ENCODE measurements around the gene CCNA2.
A peak's percentile ranks its signal among the peaks of the same experiment; 100 is the strongest.

The CCNA2 gene

GRCh38 chr4:121800961-121801714, 22.5 kb downstream of the CCNA2 start, which contains the start of gene EXOSC9:
TSS of gene EXOSC9 (plus strand) at chr4:121801323. CDS start at chr4:121801425, 102 bp downstream.
- peak; percentile 91 for DNase-seq

DNA sequence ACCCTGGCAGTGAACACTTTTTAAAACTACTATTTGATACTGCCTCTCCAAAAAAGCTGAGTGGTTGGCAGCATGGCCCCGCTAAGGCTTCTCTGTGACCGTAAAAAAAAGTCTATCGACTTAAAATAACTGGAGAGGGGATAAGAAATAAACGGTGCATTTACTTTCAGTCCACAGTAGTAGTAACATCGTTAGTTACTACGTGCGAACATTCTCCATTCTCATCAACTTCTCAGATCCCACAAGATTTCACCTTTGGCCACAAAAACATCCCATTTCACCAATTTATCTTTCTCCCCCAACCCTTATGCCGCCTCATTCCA, 23.1 kb downstream of the CCNA2 start:
- no peak for DNase-seq

- no peak for DNase-seq
Measured at GRCh38 chr4:121799867-121800501, 23.7 kb downstream of the CCNA2 start.

GRCh38 chr4:121799208-121799823, 24.4 kb downstream of the CCNA2 start:
- peak; percentile 4 for DNase-seq

GRCh38 chr4:121796283-121796682, 27.4 kb downstream of the CCNA2 start:
- no peak for DNase-seq

DNA sequence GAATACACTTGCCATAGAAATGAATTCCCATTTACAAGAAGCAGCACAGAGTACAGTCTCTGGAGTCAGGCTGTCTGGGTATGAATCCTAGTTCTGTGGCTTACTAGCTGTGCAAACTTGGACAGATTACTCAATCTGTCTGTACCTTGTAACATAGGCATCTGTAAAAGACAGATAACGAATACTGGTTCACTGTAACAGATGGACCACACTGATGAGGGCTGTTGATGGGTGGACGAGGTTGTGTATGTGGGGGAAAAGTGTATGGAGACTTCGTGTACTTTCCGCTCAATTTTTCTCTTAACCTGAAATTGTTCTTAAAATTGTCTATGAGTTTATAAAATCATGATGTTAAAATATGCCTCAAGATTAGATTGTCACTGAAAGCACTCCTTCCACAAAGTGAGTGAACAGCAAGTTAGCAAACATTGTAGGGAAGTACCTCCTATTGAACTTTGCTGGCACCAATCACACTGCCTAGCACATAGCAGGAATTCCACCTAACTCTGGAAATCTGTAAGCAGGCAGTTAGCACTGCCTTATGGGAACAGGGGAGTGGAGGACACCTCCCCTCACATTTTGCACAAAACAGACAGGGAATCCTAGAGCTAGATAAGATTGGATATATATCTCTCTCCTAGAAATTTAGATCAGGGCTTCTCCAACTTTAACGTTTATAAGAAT, 29.0 kb downstream of the CCNA2 start:
- DNase-seq, result no peak

DNA sequence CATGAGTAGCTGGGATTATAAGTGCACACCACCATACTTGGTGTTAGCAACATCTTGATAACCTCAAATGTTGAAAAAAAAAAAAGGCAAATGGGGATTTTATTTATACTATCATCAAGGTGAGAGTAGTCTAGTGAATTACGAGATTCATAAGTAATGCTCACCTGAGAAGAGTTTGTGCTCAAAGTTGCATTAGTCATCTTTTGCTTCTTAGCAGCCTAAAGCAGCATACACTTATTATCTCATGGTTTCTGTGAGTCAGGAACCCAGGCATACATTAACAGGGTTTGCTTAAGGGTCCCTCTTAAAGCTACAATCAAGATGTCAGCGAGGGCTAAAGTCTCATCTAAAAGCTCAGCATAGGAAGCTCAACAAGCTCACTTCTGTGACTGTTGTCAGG, 30.7 kb downstream of the CCNA2 start:
- no peak for DNase-seq

DNA sequence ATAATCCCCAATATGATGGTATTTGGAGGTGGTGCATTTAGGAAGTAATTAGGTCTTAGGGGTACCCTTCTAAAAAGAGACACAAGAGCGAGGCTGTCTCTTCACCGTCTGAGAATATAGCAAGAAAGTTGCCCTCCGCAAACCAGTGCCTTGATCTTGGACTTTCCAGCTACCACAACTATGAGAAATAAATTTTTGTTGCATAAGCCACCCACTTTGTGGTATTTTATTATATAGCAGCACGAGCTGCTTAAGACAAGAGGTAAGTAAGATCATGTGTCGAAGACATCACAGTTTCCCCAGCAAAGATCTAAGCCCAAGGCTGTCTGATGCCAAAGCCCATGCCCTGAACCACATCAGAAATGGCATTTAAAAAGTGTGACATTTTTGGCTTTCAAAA, 32.2 kb downstream of the CCNA2 start:
- DNase-seq, result no peak

- no peak for DNase-seq
Measured at GRCh38 chr4:121790976-121791375, 32.7 kb downstream of the CCNA2 start.

DNA sequence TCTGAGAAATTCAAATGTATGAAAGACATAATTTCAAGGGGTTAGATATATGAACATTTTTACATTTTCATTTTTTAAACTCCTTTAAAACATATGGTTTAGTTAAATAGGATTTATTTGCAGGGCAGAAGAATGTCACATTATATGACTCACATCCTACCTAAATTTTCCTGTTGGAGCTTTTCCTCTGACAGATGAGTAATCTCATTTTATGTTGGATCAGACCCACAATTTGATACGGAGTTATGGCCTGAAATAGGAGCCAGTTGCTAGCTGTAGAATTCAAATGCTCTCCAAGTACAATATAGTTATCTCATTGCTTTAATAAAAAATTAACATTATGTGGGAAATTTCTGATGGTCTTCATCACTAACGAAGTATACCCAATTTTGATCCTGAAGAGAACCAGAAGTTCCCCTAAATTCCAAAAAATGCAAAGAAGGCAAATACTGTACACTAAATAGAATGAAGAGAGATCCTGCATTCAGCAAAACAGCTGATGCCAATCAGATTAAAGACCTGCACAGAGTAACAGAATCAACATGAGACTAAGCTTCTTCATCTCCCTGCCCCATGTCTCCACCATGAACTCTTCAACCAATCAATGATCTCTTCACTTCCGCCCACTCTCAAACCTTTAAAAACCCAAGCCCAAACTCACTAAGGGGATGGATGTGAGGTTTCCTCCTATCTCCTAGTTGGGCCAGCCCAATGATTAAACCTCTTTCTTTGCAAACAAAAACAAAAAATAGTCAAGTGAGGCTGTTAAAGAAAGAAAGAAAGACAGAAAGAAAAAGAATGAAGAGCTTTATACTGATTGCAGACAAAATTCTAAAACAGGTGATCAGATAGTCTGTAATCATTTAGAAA, 33.5 kb downstream of the CCNA2 start:
- no peak for DNase-seq

GRCh38 chr4:121789455-121789854, 34.2 kb downstream of the CCNA2 start:
- no peak for DNase-seq

DNA sequence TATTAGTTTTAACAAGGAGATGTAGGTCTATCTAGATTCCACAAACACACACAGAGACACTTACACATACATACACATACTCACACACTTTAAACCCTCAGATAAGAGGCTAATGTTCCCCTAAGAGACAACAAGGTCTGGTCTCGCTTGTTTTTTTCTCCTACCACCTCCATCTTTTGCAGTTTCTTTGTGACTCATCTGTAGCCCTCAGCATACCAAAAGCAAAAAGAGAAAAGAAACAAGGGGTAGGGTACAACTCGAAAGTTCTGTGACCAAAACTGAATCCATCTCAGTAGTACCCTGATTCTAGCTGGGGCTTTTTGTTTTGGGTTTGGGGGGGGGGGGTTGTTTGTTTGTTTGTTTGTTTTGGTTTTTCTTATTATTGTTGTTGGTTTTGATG, 34.8 kb downstream of the CCNA2 start:
- DNase-seq, result no peak

DNA sequence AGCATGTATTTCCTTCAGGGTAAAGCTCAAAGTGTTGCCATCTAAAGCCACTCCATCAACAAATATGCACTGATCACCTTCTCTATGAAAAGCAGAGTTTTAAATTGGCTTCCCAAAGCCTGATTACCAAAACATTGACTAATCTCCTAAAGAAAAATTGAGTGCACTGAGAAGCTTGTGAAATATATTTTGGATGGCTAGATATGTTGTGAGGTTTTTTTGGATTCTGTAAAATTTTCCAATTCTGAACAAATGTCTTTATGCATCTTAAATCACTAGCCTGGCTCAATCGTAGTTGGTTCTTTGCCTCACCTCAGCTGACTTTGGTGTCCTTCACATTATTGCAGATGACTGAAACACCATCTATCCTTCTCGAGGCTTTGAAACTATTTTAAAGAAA, 37.5 kb downstream of the CCNA2 start:
- no peak for DNase-seq

GRCh38 chr4:121785479-121785878, 38.2 kb downstream of the CCNA2 start:
- no peak for DNase-seq

GRCh38 chr4:121784975-121785374, 38.7 kb downstream of the CCNA2 start:
- no peak for DNase-seq

DNA sequence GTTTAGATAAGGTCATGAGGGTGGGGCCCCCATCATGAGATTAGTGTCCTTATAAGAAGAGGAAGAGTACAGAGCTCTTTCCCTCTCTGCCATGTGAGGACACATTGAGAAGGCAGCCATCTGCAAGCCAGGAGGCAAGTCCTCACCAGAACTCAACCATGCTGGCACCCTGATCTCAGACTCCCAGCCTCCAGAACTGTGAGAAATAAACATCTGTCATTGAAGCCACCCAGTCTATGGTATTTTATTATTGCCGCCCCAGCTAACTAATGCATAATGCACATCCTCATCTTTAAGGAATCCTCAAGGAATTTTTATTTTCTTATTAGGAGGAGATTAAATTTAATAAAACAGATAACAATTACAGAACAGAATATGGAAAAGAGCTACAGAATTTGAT, 39.3 kb downstream of the CCNA2 start:
- no peak for DNase-seq

DNA sequence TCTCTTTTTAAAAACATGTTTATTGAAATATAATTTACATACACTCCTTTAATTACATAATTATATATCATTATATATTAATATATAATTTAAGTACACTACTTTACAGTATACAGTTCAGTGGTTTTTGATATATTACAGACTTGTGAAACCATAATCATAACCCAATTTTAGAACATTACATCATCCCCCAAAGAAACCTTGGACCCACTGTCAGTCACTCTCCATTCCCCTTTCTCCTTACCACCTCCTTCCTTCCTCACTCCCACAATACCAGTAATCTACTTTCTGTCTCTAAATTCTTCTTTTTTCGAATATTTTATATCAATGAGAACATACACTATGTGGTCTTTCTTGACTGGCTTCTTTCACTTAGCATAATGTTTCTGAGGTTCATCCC, 40.5 kb downstream of the CCNA2 start:
- DNase-seq, result no peak

DNA sequence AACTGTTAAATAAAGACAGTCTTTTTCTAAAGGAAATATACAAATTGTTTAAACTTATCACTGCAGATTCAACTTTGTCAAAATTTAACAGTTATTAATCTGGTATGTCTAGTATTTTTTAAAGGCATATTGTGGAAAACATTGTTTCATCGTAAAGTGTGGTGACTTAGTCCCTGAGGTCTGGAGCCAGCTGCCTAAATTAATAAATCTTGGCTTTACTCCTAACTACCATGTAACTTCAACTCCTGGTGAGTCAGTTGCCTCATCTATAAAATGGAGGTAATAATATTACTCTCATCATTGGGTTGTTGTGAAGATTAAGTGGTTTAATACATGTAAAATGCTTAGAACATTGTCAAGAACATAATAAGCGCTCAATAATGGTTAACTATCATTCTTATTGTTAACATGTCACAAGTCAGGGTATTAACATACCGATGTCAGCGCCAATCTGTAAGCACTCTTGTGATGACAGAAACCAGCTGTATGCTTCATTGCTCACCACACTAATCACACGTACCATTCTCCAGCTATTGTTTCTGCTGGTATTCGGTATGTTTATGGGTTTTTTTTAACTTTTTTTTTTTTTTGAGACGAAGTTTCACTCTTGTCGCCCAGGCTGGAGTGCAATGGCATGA, 44.6 kb downstream of the CCNA2 start:
- no peak for DNase-seq

DNA sequence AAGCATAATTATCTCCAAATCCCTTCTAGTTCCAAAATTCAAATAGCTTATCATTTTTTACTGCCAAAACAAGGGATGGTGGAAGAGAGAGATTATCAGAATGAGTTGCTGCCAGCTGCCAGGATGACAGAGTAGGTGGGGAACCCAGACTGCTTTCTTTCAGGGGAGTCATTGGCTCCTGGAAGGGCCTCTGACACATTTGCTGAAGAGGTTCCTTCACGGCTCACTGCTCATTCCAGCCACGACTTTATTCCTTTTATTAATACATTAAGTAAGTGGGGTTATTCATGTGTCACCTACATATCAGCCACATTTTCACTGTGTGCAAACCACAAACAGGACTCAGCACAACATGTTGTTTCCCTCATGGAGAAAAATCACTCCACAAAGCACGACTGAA, 46.1 kb downstream of the CCNA2 start:
- DNase-seq, result no peak

DNA sequence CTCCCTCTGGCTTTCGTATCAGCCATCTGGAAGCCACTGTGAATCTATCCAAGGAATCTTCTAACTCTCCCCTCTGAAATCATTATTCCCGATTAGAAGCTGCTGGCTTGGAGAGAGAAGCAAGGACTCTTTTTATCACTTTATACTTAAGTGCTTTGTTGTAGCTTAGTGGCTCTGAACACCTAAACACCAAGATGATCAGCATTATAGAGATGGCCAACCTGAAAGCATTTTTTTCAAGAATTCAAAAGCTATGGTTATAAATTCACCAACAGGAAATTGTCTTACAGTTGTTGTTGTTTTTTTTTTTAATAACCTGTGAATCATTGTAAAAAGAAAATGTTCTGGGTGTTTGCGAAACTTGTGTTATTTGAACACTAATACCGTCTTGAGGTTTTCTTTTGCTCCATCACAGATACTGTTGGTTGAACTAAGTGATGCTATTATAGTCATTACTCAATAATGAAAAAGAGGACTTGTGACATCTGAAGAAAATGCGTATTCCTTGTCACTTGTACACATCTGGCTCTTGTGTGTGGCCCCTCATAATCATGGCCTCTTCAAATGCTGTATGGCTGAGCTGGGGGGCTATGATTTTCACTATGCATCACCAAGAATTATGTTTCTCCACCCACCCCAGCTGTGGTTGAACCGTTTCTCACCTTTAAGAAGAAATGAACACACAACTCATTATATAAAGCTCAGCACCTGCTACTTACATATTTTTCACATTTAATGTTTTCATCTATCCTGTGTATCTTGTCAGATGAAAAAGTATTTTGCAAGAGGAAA, 46.9 kb downstream of the CCNA2 start:
- no peak for DNase-seq

- DNase-seq, result no peak
Measured at GRCh38 chr4:121773883-121774282, 49.8 kb downstream of the CCNA2 start.
